ENCODE data around the gene MOSPD3.

GRCh38 chr7:100600730-100601038, 11.7 kb upstream of the MOSPD3 start:
- TF ChIP-seq CTCF (conservative IDR thresholded peaks at IDR 0.05; ENCODE audit: low read depth in 2 of 2) (no peak), EZH2phosphoT487 (IDR thresholded peaks at IDR 0.05; ENCODE audit: unreplicated experiment) (no peak), EZH2 (IDR thresholded peaks at IDR 0.05; ENCODE audit: low read depth, unreplicated experiment) (no peak), CREB1 (CRISPR knock-in tag; IDR thresholded peaks at IDR 0.05; ENCODE audit: low read depth) (no peak), POLR2AphosphoS5 (IDR thresholded peaks at IDR 0.05; ENCODE audit: low read depth) (no peak), JUNB (IDR thresholded peaks at IDR 0.05; ENCODE audit: unreplicated experiment) (no peak), ETS1 (IDR thresholded peaks at IDR 0.05) (no peak), ZNF114 (CRISPR knock-in tag; IDR thresholded peaks at IDR 0.05) (no peak), REST (IDR thresholded peaks at IDR 0.05; ENCODE audit: unreplicated experiment) (no peak), ZNF331 (CRISPR knock-in tag; IDR thresholded peaks at IDR 0.05; ENCODE audit: low read depth) (no peak), NANOG (IDR thresholded peaks at IDR 0.05; ENCODE audit: borderline replicate concordance) (no peak)

All from GM23338 (cell line).